ENCODE measurements around the gene POFUT1. TPM values are rescaled to one million over a fixed set of nuclear protein-coding genes. Genes with fewer than 3 reads are reported as not detected.
A peak's percentile ranks its signal among the peaks of the same experiment; 100 is the strongest.

Gene POFUT1
- total and polyA plus RNA-seq, 7 donors, result 7.8 to 22.9 (median 16.3) TPM

DNA sequence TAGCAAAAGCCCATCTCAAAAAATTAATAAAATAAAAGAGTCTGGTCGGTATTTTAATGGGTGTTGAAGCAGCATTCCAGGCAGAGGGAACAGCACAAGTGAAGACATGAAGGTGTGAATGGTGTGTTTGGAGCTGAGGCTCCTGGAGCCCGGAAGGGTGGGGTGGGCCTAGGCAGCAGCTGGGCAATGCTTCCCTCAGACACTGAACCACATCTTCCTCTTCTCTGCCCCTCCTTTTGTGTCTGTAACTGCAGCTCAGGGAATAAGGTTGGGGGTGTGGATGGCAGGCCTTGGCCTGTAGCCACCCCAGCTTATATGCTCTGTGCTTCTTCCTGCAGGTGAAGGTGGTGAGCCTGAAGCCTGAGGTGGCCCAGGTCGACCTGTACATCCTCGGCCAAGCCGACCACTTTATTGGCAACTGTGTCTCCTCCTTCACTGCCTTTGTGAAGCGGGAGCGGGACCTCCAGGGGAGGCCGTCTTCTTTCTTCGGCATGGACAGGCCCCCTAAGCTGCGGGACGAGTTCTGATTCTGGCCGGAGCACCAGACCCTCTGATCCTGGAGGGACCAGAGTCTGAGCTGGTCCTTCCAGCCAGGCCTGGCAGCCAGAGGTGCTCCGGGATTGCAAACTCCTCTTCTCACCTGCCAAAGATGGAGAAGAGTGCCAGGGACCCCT, 26.6 kb downstream of the POFUT1 start:
- H3K4me1 ChIP-seq, result no peaks in the 10 kb centered on the region
- peaks cover 4 to 79% of the 10 kb centered on the region in 2 donors for H3K36me3 ChIP-seq (ENCODE audit: insufficient read depth in 1 of 2, low read depth in 1 of 2)
- no peak for DNase-seq
- H3K9me3 ChIP-seq, result no peaks in the 10 kb centered on the region
- H3K27ac ChIP-seq, result no peak overlapping the region
- intact Hi-C loops (cut with DNase I), result no loop called here
- 92 to 95% (median 94%) methylated on average over 13 of the region's 13 CpGs for WGBS, 3 donors
- no peak for TF ChIP-seq CTCF (IDR thresholded peaks at IDR 0.05)
- no peak overlapping the region for H3K4me3 ChIP-seq
- H3K27me3 ChIP-seq (ENCODE audit: insufficient read depth in 3 of 3, low read length in 2 of 3), result no peaks in the 10 kb centered on the region
- ATAC-seq, result peak in 1 of 4 donors; percentile 21

- H3K27me3 ChIP-seq (ENCODE audit: insufficient read depth in 3 of 3, low read length in 2 of 3), result no peaks in the 10 kb centered on the region
- H3K4me1 ChIP-seq, result no peaks in the 10 kb centered on the region
- intact Hi-C loops (cut with DNase I), result no loop called here
- 59 to 74% (median 59%) methylated on average over 6 of the region's 6 CpGs for WGBS, 3 donors
- no peaks in the 10 kb centered on the region for H3K9me3 ChIP-seq
- no peak overlapping the region for H3K27ac ChIP-seq
- ATAC-seq (no peak), DNase-seq (no peak)
- peaks cover 4 to 69% of the 10 kb centered on the region in 2 donors for H3K36me3 ChIP-seq (ENCODE audit: insufficient read depth in 1 of 2, low read depth in 1 of 2)
- no peak overlapping the region for H3K4me3 ChIP-seq
- TF ChIP-seq CTCF (IDR thresholded peaks at IDR 0.05), result no peak
Observed at GRCh38 chr20:32235331-32236047, 27.8 kb downstream of the POFUT1 start.

- WGBS, 3 donors, result 92 to 97% (median 94%) methylated on average over 3 of the region's 3 CpGs
- Histone ChIP-seq H3K27ac (no peak overlapping the region), H3K36me3 (ENCODE audit: insufficient read depth in 1 of 2, low read depth in 1 of 2) (peaks cover 4 to 63% of the 10 kb centered on the region in 2 donors), H3K4me3 (no peak overlapping the region), H3K4me1 (no peaks in the 10 kb centered on the region), H3K27me3 (ENCODE audit: insufficient read depth in 3 of 3, low read length in 2 of 3) (no peaks in the 10 kb centered on the region), H3K9me3 (no peaks in the 10 kb centered on the region)
- intact Hi-C loops (cut with DNase I), result no loop called here
- DNase-seq (no peak), ATAC-seq (no peak)
- no peak for TF ChIP-seq CTCF (IDR thresholded peaks at IDR 0.05)
Observed at GRCh38 chr20:32236048-32236533, 28.4 kb downstream of the POFUT1 start.

GRCh38 chr20:32236819-32237218, 29.1 kb downstream of the POFUT1 start:
- TF ChIP-seq CTCF (IDR thresholded peaks at IDR 0.05), result no peak
- Histone ChIP-seq H3K4me1 (no peaks in the 10 kb centered on the region), H3K4me3 (no peak overlapping the region), H3K27ac (no peak overlapping the region), H3K27me3 (ENCODE audit: insufficient read depth in 3 of 3, low read length in 2 of 3) (no peaks in the 10 kb centered on the region), H3K9me3 (no peaks in the 10 kb centered on the region), H3K36me3 (ENCODE audit: insufficient read depth in 1 of 2, low read depth in 1 of 2) (peaks cover 4 to 56% of the 10 kb centered on the region in 2 donors)
- no peak for ATAC-seq
- intact Hi-C loops (cut with DNase I), result no loop called here
- 92 to 96% (median 94%) methylated on average over 2 of the region's 2 CpGs for WGBS, 3 donors
- no peak for DNase-seq

Measured in psoas muscle (tissue), 8 donors.